ENCODE measurements around the gene DSCAM.

DSCAM gene

GRCh38 chr21:40699366-40699765 is 147.6 kb downstream of the DSCAM start:
- no peak for DNase-seq

GRCh38 chr21:40696246-40696645 is 150.7 kb downstream of the DSCAM start:
- DNase-seq = no peak

- no peak for DNase-seq
These were observed 157.1 kb downstream of the DSCAM start for GRCh38 chr21:40689840-40690360.

- peak; percentile 50 for DNase-seq
These were observed 157.7 kb downstream of the DSCAM start for GRCh38 chr21:40689217-40689616.

GRCh38 chr21:40688106-40688864 is 158.7 kb downstream of the DSCAM start:
- no peak for DNase-seq

- DNase-seq = peak; percentile 42
These were observed 159.3 kb downstream of the DSCAM start for GRCh38 chr21:40687625-40688024.

- no peak for DNase-seq
These were observed 160.4 kb downstream of the DSCAM start for GRCh38 chr21:40686526-40686925.

- DNase-seq = no peak
These were observed 161.8 kb downstream of the DSCAM start for GRCh38 chr21:40685141-40685540.

- no peak for DNase-seq
These were observed 162.2 kb downstream of the DSCAM start for GRCh38 chr21:40684726-40685125.

- no peak for DNase-seq
These were observed 163.6 kb downstream of the DSCAM start for GRCh38 chr21:40683349-40683748.

- DNase-seq = no peak
These were observed 165.6 kb downstream of the DSCAM start for GRCh38 chr21:40681164-40681859.

GRCh38 chr21:40680311-40680710 is 166.6 kb downstream of the DSCAM start:
- DNase-seq = no peak

GRCh38 chr21:40678681-40679284 is 168.2 kb downstream of the DSCAM start:
- no peak for DNase-seq

- peak; percentile 75 for DNase-seq
These were observed 171.9 kb downstream of the DSCAM start for GRCh38 chr21:40675017-40675416.

- DNase-seq = no peak
These were observed 174.4 kb downstream of the DSCAM start for GRCh38 chr21:40672602-40673001.

- no peak for DNase-seq
These were observed 175.2 kb downstream of the DSCAM start for GRCh38 chr21:40671716-40672115.

- DNase-seq = no peak
These were observed 178.2 kb downstream of the DSCAM start for GRCh38 chr21:40668555-40669275.

GRCh38 chr21:40667967-40668366 is 179.0 kb downstream of the DSCAM start:
- DNase-seq = no peak

- no peak for DNase-seq
These were observed 184.1 kb downstream of the DSCAM start for GRCh38 chr21:40662889-40663288.

- DNase-seq = no peak
These were observed 186.5 kb downstream of the DSCAM start for GRCh38 chr21:40660461-40660860.

GRCh38 chr21:40658311-40658710 is 188.6 kb downstream of the DSCAM start:
- DNase-seq = no peak

- no peak for DNase-seq
These were observed 194.5 kb downstream of the DSCAM start for GRCh38 chr21:40652436-40652835.

GRCh38 chr21:40647706-40648105 is 199.3 kb downstream of the DSCAM start:
- DNase-seq = no peak

Measured in eye (tissue), 1 donor.